Endothelial cell of umbilical vein (primary cell): ENCODE measurements around the gene AQR. TPM values are rescaled to one million over a fixed set of nuclear protein-coding genes. Genes with fewer than 3 reads are reported as not detected.

ENCODE experiments used
- BruUV-seq: library from RNA; stranded (reverse); fragments of 400-500 nt; replicated peaks from 2 replicates; lab custom pipeline; 2021; lab: Mats Ljungman, UMichigan
- CTCF ChIA-PET: fragments of 300-600, 350-600 bp; sonication (Branson Sonifier 250); formaldehyde crosslinking; loops from one replicate; lab custom pipeline; 2021; ENCODE audit warnings: antibody characterized with exemption, inconsistent platforms; lab: Charles Lee
- POLR2A ChIA-PET: fragments of 300-600, 350-600 bp; sonication (Branson Sonifier 250); formaldehyde crosslinking; loops from one replicate; lab custom pipeline; 2021; ENCODE audit warnings: antibody characterized with exemption, inconsistent platforms; lab: Charles Lee
- DNase-seq: peaks from one replicate; pipeline ENCODE4 v3.0.0-alpha.2; 2011; ENCODE audit warnings: low read depth, low spot score
- FAIRE-seq: peaks from 2 replicates; lab custom pipeline; 2011; peaks lifted over from hg19 to GRCh38; lab: Jason Lieb, UNC
- H2AFZ ChIP-seq: 2 replicates; pipeline ENCODE4 v1.6.0; 2012; ENCODE audit warnings: low read depth, low read length, control low read depth, inconsistent platforms
- H3K27ac ChIP-seq: 2 replicates; pipeline ENCODE4 v1.5.1; 2011; ENCODE audit warnings: low read depth, mild to moderate bottlenecking, control low read depth, low read length, moderate library complexity; ENCODE audit not compliant: insufficient read depth
- H3K27me3 ChIP-seq, 2 experiments: 2 replicates each; pipeline versions ENCODE4 v1.6.0 to v1.6.1; 2011; ENCODE audit warnings: low read length in 2 of 2, mixed read lengths in 1 of 2; ENCODE audit not compliant: control insufficient read depth in 2 of 2, insufficient read depth in 2 of 2
- H3K36me3 ChIP-seq, 2 experiments: 2 replicates in 1 of 2; 3 replicates in 1 of 2; pipeline ENCODE4 v1.5.1; 2011; ENCODE audit warnings: low read length in 2 of 2, mild to moderate bottlenecking in 1 of 2, moderate library complexity in 1 of 2; ENCODE audit not compliant: control insufficient read depth in 2 of 2, insufficient read depth in 2 of 2; ENCODE audit errors: extremely low read depth in 1 of 2
- H3K4me1 ChIP-seq: 3 replicates; pipeline ENCODE4 v1.5.1; 2011; ENCODE audit warnings: mild to moderate bottlenecking, low read length; ENCODE audit not compliant: control insufficient read depth, insufficient read depth; ENCODE audit errors: extremely low read depth
- H3K4me2 ChIP-seq: 2 replicates; pipeline ENCODE4 v1.6.1; 2011; ENCODE audit warnings: low read length, control low read depth, mixed read lengths; ENCODE audit not compliant: insufficient read depth
- H3K4me3 ChIP-seq, 3 experiments: fragments of 200-600 bp in 1 of 3; sonication (generic), shearing (Covaris generic) in 1 of 3; replicated peaks in 1 of 3; 2 replicates each; pipeline ENCODE4 v1.5.1; 2011 to 2016; ENCODE audit warnings: control low read depth in 3 of 3, low read length in 3 of 3, mild to moderate bottlenecking in 2 of 3, inconsistent platforms in 1 of 3, low read depth in 1 of 3, moderate library complexity in 1 of 3; ENCODE audit not compliant: insufficient read depth in 1 of 3
- H3K79me2 ChIP-seq: 2 replicates; pipeline ENCODE4 v1.6.0; 2012; ENCODE audit warnings: low read length, inconsistent platforms; ENCODE audit not compliant: control insufficient read depth, insufficient read depth
- H3K9ac ChIP-seq: replicated peaks from 2 replicates; pipeline ENCODE3; 2011; ENCODE audit warnings: low read length, control low read depth; ENCODE audit not compliant: insufficient read depth; ENCODE audit errors: extremely low read depth
- H3K9me1 ChIP-seq: replicated peaks from 3 replicates; pipeline ENCODE4 v1.6.0; 2011; ENCODE audit warnings: mild to moderate bottlenecking, low read length; ENCODE audit not compliant: control insufficient read depth, insufficient read depth; ENCODE audit errors: extremely low read depth
- H3K9me3 ChIP-seq: replicated peaks from 2 replicates; pipeline ENCODE4 v1.5.1; 2012; ENCODE audit warnings: low read length, inconsistent platforms; ENCODE audit not compliant: control insufficient read depth, insufficient read depth
- H4K20me1 ChIP-seq: replicated peaks from 2 replicates; pipeline ENCODE3; 2011; ENCODE audit warnings: mild to moderate bottlenecking, low read length; ENCODE audit not compliant: control insufficient read depth, insufficient read depth; ENCODE audit errors: extremely low read depth
- EZH2 ChIP-seq: IDR thresholded peaks from 2 replicates; pipeline ENCODE4 v1.6.1; 2012; ENCODE audit warnings: borderline replicate concordance, low read depth, mild to moderate bottlenecking, moderate library complexity, low read length, inconsistent platforms; ENCODE audit not compliant: severe bottlenecking
- FOS ChIP-seq: IDR thresholded peaks from 2 replicates; pipeline ENCODE4 v1.6.1; 2011; ENCODE audit warnings: mild to moderate bottlenecking, low read length, moderate library complexity, borderline replicate concordance; ENCODE audit not compliant: insufficient read depth
- GATA2 ChIP-seq: IDR thresholded peaks from 2 replicates; pipeline ENCODE4 v1.7.0; 2011; ENCODE audit warnings: low read depth, mild to moderate bottlenecking, moderate library complexity, mixed read lengths, low read length; ENCODE audit not compliant: insufficient read length, insufficient read depth
- JUN ChIP-seq: IDR thresholded peaks from 2 replicates; pipeline ENCODE4 v1.6.1; 2011; ENCODE audit warnings: borderline replicate concordance, low read depth; ENCODE audit not compliant: insufficient read length, insufficient read depth
- MYC ChIP-seq: IDR thresholded peaks from one replicate; pipeline ENCODE4 v1.6.1; 2011; ENCODE audit warnings: mild to moderate bottlenecking, low read depth, low read length
- POLR2A ChIP-seq: IDR thresholded peaks from 2 replicates; pipeline ENCODE4 v1.6.1; 2012; ENCODE audit warnings: low read depth, mild to moderate bottlenecking, control low read depth, low read length
- POLR2AphosphoS5 ChIP-seq: IDR thresholded peaks from 2 replicates; pipeline ENCODE4 v1.6.1; 2012; ENCODE audit warnings: low read depth, mild to moderate bottlenecking, control low read depth, low read length, moderate library complexity; ENCODE audit not compliant: insufficient read depth
- dilution Hi-C: fragments of 300-500 bp; cut with MboI; formaldehyde crosslinking; loops from one replicate; pipeline ENCODE4 v1.15.0; 2019; ENCODE audit warnings: low sequenced_read_pairs; ENCODE audit not compliant: extremely low pct_ligation_motif_present
- intact Hi-C: fragments of 100-400 bp; cut with micrococcal nuclease; formaldehyde crosslinking; loops from one replicate; pipeline ENCODE4 v1.10.0; 2022
- polyA plus RNA-seq, 4 experiments: library from polyadenylated mRNA; depleted of rRNA in 3 of 4; stranded (reverse) in 3 of 4; unstranded in 1 of 4; fragments of >200 nt; gene quantifications; 2 replicates each; pipeline versions ENCODE4 v1.2.1 to v1.2.3, GENCODE V29; 2011 to 2012; ENCODE audit warnings: missing spikeins in 1 of 4
- total RNA-seq: library from RNA; stranded (reverse); gene quantifications from 2 replicates; pipeline ENCODE4 v1.2.3, GENCODE V29; 2021
- TF ChIP-seq, protein P1 (sequence below), 2 donors: IDR thresholded peaks; 1 replicate in 1 of 2; 2 replicates in 1 of 2; pipeline ENCODE4 v1.5.1; 2011; ENCODE audit warnings: low read length in 2 of 2, mild to moderate bottlenecking in 2 of 2, moderate library complexity in 2 of 2, control low read depth in 1 of 2, inconsistent platforms in 1 of 2, low read depth in 1 of 2; ENCODE audit not compliant: insufficient read depth in 1 of 2; ENCODE audit errors: extremely low read depth in 1 of 2
- TF ChIP-seq, protein P2 (sequence below): IDR thresholded peaks from 2 replicates; pipeline ENCODE4 v1.6.1; 2011; ENCODE audit not compliant: insufficient read depth, insufficient read length

The AQR gene
- total and polyA plus RNA-seq, 2 donors (not counting 3 experiments of a cell fraction or from before 2014, with no cell fraction given), result 18.7 to 37.5 TPM

DNA sequence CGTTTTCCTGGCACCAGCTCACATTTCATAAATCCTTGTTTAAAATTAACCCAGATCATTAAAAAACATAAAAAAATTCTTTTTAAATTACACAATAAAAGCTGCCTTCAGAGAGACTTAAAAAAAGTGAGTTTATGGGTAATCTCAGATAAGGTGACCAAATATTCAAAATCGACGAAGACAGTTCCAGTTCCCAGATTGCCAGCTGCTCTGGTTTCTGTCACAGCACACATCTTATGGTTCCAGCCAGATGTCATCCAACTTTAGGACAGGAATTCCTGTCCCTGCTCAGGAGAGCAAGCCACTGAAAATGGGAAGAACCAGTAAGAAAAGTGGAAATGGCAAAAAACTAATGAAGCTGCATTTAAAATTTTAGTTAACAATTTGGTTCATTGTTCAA is 34.4 kb upstream of the AQR start:
- no peak overlapping the region for H3K4me2 ChIP-seq
- ChIA-PET POLR2A (no interaction called here), CTCF (interaction anchor here (2.0 kb wide), 1 partner anchor 10 kb away, joined by 5 read pairs; no protein-coding TSS in a partner anchor)
- FAIRE-seq (no peak), DNase-seq (no peak)
- H3K9me3 ChIP-seq, result no peaks in the 10 kb centered on the region
- no peak overlapping the region for H3K4me3 ChIP-seq
- no peak overlapping the region for H3K9ac ChIP-seq
- TF ChIP-seq MYC (no peak), POLR2AphosphoS5 (no peak)
- H3K27ac ChIP-seq, result no peak overlapping the region
- no peaks in the 10 kb centered on the region for H3K9me1 ChIP-seq
- no peaks in the 10 kb centered on the region for H4K20me1 ChIP-seq
- H3K79me2 ChIP-seq, result no peaks in the 10 kb centered on the region
- no TSS peak for BruUV-seq
- dilution Hi-C loops, result no loop called here
- no peaks in the 10 kb centered on the region for H3K4me1 ChIP-seq
- H3K36me3 ChIP-seq, result no peaks in the 10 kb centered on the region
- H2AFZ ChIP-seq, result no peak overlapping the region
- intact Hi-C loops, result no loop called here
- H3K27me3 ChIP-seq, result peaks cover 3% of the 10 kb centered on the region in 2 experiments

DNA sequence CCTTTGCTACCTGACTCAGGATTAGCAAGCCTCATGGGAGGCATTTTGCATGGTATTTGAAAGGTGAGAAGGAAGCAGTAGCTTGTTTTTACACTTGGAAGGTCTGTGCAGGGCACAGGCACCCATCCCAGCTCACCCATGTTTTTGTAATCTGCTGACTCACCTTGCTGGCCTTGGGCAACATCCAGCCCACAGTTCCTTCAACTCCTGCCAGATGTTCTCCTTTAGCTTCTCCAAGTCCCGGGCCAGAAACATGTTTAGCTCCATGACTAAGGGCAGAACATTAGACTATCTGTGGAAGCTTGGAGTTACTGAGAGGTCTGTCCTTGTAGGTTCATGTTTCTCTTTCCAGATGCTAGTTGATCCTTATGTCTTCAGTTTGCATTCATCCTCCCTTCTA is 31.0 kb upstream of the AQR start:
- no peak overlapping the region for H3K27ac ChIP-seq
- CTCF ChIA-PET, result interaction anchor here (0.9 to 1.2 kb wide), 2 partner anchors 13 to 15 kb away, joined by 4 read pairs; partner anchors contain the start of gene ZNF770
- no peaks in the 10 kb centered on the region for H3K36me3 ChIP-seq
- POLR2A ChIA-PET, result no interaction called here
- H3K4me3 ChIP-seq, result no peak overlapping the region
- H3K9ac ChIP-seq, result no peak overlapping the region
- intact Hi-C loops (no loop called here), dilution Hi-C loops (no loop called here)
- no peaks in the 10 kb centered on the region for H4K20me1 ChIP-seq
- H3K4me2 ChIP-seq, result no peak overlapping the region
- H3K27me3 ChIP-seq, result peaks cover 3% of the 10 kb centered on the region in 2 experiments
- FAIRE-seq (no peak), DNase-seq (no peak)
- no peaks in the 10 kb centered on the region for H3K79me2 ChIP-seq
- no TSS peak for BruUV-seq
- TF ChIP-seq FOS, result no peak
- TF ChIP-seq, protein P1, sequence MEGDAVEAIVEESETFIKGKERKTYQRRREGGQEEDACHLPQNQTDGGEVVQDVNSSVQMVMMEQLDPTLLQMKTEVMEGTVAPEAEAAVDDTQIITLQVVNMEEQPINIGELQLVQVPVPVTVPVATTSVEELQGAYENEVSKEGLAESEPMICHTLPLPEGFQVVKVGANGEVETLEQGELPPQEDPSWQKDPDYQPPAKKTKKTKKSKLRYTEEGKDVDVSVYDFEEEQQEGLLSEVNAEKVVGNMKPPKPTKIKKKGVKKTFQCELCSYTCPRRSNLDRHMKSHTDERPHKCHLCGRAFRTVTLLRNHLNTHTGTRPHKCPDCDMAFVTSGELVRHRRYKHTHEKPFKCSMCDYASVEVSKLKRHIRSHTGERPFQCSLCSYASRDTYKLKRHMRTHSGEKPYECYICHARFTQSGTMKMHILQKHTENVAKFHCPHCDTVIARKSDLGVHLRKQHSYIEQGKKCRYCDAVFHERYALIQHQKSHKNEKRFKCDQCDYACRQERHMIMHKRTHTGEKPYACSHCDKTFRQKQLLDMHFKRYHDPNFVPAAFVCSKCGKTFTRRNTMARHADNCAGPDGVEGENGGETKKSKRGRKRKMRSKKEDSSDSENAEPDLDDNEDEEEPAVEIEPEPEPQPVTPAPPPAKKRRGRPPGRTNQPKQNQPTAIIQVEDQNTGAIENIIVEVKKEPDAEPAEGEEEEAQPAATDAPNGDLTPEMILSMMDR (IDR thresholded peaks at IDR 0.05; ENCODE audit: extremely low read depth in 1 of 2, insufficient read depth in 1 of 2, low read depth in 1 of 2, low read length in 2 of 2), result no peak
- no peak for TF ChIP-seq JUN
- no peak for TF ChIP-seq POLR2A
- TF ChIP-seq MYC, result no peak
- TF ChIP-seq EZH2, result no peak
- TF ChIP-seq, protein P2, sequence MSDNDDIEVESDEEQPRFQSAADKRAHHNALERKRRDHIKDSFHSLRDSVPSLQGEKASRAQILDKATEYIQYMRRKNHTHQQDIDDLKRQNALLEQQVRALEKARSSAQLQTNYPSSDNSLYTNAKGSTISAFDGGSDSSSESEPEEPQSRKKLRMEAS, result no peak
- TF ChIP-seq GATA2, result no peak
- no peak for TF ChIP-seq POLR2AphosphoS5
- no peaks in the 10 kb centered on the region for H3K9me1 ChIP-seq
- no peaks in the 10 kb centered on the region for H3K4me1 ChIP-seq
- no peak overlapping the region for H2AFZ ChIP-seq
- no peaks in the 10 kb centered on the region for H3K9me3 ChIP-seq
